Measurements from ENCODE around the gene PIM3.

The PIM3 gene

GRCh38 chr22:49956914-49957825 lies 3.4 kb upstream of the PIM3 start:
- Histone ChIP-seq H3K9me3 (no peaks in the 10 kb centered on the region), H3K27ac (no peak overlapping the region), H3K36me3 (peaks cover 0 to 8% (median 8%) of the 10 kb centered on the region in 3 donors), H3K4me1 (peaks cover 0 to 62% (median 24%) of the 10 kb centered on the region in 4 donors), H3K4me3 (no peak overlapping the region), H3K27me3 (no peaks in the 10 kb centered on the region)
- intact Hi-C loops (cut with DNase I; ENCODE audit: low total_unique reads), result no loop called here
- no peak for TF ChIP-seq CTCF (IDR thresholded peaks at IDR 0.05)
- no peak for DNase-seq

- Histone ChIP-seq H3K27me3 (no peaks in the 10 kb centered on the region), H3K4me3 (no peak overlapping the region), H3K4me1 (peaks cover 0 to 62% (median 22%) of the 10 kb centered on the region in 4 donors), H3K9me3 (no peaks in the 10 kb centered on the region), H3K27ac (no peak overlapping the region), H3K36me3 (peaks cover 3 to 14% (median 12%) of the 10 kb centered on the region in 3 donors)
- intact Hi-C loops (cut with DNase I; ENCODE audit: low total_unique reads), result no loop called here
- TF ChIP-seq CTCF (IDR thresholded peaks at IDR 0.05), result no peak
- peak in 1 of 2 donors; percentile 67 for DNase-seq
Measured at GRCh38 chr22:49957826-49958365, 2.7 kb upstream of the PIM3 start.

GRCh38 chr22:49958366-49958921 lies 2.1 kb upstream of the PIM3 start:
- Histone ChIP-seq H3K9me3 (no peaks in the 10 kb centered on the region), H3K27me3 (no peaks in the 10 kb centered on the region), H3K36me3 (peaks cover 9 to 19% (median 18%) of the 10 kb centered on the region in 3 donors), H3K27ac (no peak overlapping the region), H3K4me3 (no peak overlapping the region), H3K4me1 (peaks cover 0 to 62% (median 24%) of the 10 kb centered on the region in 4 donors)
- TF ChIP-seq CTCF (IDR thresholded peaks at IDR 0.05), result no peak
- DNase-seq, result peak in 1 of 2 donors; percentile 67
- intact Hi-C loops (cut with DNase I; ENCODE audit: low total_unique reads), result no loop called here

- peaks cover 16 to 26% (median 25%) of the 10 kb centered on the region in 3 donors for H3K36me3 ChIP-seq
- DNase-seq, result peak in 1 of 2 donors; percentile 74
- peak overlapping the region; percentile 88 to 89 for H3K27ac ChIP-seq
- H3K9me3 ChIP-seq, result no peaks in the 10 kb centered on the region
- H3K4me3 ChIP-seq, result peak overlapping the region; percentile 81 to 85
- H3K27me3 ChIP-seq, result no peaks in the 10 kb centered on the region
- TF ChIP-seq CTCF (IDR thresholded peaks at IDR 0.05), result no peak
- intact Hi-C loops (cut with DNase I; ENCODE audit: low total_unique reads), result no loop called here
- H3K4me1 ChIP-seq, result peaks cover 0 to 62% (median 27%) of the 10 kb centered on the region in 4 donors
Measured at GRCh38 chr22:49958931-49959781, 1.4 kb upstream of the PIM3 start.

- H3K27me3 ChIP-seq, result no peaks in the 10 kb centered on the region
- H3K4me3 ChIP-seq, result peak overlapping the region; percentile 81 to 85
- intact Hi-C loops (cut with DNase I; ENCODE audit: low total_unique reads), result loop anchor here (10.0 kb wide), 1 partner anchor 345 kb away; the partner anchor contains the start of gene PLXNB2
- H3K27ac ChIP-seq, result peak overlapping the region; percentile 88 to 89
- H3K4me1 ChIP-seq, result peaks cover 0 to 62% (median 27%) of the 10 kb centered on the region in 4 donors
- H3K9me3 ChIP-seq, result no peaks in the 10 kb centered on the region
- no peak for TF ChIP-seq CTCF (IDR thresholded peaks at IDR 0.05)
- peak in 1 of 2 donors; percentile 79 for DNase-seq
- H3K36me3 ChIP-seq, result peaks cover 17 to 33% (median 31%) of the 10 kb centered on the region in 3 donors
Measured at GRCh38 chr22:49959782-49960158, 802 bp upstream of the PIM3 start.
